TTC549 (cell line): ENCODE data around the gene SSBP2.
"Not testable (repeated sequence)": the region's sequence is repeated elsewhere in the genome, so short reads cannot be mapped to it uniquely, and the experiment has no call there.

Source experiments
- FAIRE-seq: peaks from 2 replicates; lab custom pipeline; 2012; peaks lifted over from hg19 to GRCh38; lab: Jason Lieb, UNC

The SSBP2 gene

DNA sequence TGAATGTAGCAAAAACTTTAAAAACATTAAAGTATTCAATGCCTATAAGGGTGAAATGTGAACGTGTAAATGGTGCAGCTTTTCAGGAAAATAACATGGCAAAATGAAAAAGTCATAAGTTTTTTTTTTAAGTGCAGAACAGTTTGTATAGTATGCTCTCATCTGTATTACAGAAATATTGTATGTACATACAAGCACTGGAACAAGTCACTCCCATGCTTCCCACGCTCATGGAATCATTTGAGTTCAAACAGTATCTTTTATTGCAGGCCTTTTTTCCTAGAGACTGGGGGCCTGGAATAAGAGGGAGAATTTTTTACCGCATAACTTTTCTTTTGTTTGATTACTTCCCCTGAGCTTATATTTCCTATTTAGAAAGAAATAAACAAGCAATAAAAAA is 94.1 kb downstream of the SSBP2 start:
- FAIRE-seq, result no peak

DNA sequence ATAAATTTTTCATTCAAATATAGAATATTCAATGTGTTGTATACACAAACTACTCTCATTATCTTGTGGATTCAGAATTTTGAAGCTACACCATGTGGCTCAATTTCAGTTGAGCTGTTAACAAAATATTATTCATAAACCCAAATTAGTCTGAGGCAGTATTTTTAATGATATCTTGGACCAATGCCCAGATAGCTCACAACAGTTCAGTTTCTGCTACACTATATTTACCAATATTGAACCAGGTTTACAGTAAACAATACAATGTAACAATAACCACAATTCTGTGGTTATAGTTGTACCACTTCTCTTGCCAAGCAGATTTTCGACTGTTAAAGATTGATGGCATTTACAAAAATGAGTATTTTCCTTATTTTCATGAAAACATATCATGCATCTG is 99.9 kb downstream of the SSBP2 start:
- no peak for FAIRE-seq

DNA sequence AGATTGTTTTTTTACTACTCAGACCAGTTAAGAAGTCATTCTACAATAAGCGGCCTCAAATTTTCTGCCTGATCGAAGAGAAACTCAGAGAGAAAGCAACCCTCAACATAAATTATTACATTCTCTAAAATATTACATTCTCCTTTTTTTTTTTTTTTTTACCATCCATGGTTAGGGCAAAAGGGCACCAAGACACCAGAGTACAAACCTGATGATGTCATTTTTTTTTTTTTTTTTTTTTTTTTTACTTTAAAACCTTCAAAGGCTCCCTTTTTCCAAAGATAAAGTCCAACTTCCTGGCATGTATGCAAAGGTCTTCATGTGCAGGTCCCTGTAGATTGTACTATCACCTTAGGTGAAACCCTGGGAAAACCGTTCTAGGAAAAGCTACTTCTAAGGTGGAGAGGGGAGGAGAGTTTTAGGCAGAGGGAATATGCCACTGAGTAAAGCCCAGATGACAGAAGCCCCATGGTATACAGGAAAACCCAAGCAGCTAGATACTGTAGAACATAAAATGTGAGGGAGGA is 104.4 kb downstream of the SSBP2 start:
- no peak for FAIRE-seq

DNA sequence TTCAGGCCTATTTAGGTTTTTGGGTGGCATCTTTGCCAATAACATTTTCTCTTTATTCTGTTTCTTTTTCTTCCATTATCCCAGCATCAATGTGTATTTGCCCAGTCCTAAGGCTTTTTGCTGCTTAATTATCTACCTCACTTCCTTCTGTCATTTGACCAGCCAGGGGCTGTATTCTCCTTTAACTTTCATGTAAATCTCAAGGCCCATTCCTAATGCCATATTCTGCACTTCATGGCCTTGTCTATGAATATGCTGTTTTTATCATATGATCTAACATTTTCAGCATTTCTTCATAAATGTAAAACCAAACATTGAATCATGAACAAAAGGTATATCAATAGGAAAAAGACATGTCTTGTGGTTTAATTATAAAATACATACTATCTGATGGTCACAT is 108.7 kb downstream of the SSBP2 start:
- FAIRE-seq, result no peak

DNA sequence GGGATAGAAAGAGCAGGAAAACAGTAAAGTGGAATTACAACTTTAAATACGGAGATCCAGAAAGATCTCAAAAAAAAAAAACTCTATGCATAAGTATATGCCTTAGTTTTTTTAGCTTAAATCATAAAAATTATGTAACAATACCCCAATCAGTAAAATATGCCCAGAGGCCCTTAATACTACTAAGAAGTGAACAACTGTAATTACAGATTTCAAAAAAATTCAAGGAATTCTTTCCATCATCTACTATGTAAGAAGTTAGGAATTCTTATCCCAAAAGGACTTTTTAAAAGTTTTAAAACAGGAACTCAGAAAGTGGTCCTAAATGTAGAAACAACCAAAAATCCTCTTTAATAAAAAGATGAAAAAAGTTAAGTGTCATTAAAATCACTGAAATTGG is 111.3 kb downstream of the SSBP2 start:
- FAIRE-seq, result no peak

DNA sequence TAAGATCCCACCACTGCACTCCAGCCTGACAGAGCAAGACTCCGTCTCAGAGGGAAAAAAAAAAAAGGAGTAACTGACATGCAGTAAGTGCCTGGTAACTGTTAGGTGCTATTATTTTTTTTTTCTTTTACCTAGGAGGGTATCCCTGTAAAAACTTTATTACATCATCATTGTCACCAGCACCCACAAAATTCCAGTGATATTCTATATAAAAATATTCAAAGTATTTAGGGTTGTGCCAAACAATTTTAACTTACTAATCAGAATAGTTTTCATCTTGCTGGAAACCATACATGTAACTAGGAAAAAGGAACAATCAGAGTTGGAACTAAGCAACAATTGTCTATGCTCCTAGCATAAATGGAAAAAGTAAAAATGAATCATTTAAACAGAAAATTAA is 112.4 kb downstream of the SSBP2 start:
- FAIRE-seq, result no peak

DNA sequence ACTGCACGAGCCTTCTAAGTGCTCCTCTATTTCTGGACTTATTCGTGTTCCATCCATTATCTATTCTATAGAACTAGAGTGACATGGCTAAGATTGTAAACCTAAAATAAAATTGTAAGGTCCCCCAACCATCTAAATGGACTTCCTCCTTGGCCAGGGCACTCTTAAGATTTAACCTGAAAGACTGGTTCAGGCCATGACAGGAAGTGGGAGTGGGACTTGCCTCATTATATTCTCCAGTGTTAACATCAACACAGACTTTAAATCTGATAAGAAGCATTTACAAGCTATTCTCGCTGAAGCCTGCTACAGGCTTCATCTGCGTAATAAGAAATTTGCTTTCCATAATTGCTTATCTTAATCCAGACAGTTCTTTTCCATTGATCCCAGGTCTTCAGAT is 117.0 kb downstream of the SSBP2 start:
- FAIRE-seq, result no peak

DNA sequence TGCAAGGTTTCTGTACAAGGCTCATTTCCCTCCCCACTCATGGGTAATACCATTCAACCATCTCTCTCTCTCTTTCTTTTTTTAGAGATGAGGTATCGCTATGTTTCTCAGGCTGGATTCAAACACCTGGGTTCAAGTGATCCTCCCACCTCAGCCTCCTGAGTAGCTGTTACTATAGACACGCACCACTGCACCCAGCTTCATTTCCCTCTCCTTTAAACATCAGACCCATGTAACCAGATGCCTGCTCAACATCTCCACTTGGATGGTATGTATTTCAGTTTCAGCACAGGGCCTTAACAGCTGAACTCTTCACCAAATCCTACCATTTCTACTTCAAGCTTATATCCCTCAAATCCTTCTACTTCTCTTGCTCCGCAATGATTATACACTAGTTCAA is 117.4 kb downstream of the SSBP2 start:
- no peak for FAIRE-seq

DNA sequence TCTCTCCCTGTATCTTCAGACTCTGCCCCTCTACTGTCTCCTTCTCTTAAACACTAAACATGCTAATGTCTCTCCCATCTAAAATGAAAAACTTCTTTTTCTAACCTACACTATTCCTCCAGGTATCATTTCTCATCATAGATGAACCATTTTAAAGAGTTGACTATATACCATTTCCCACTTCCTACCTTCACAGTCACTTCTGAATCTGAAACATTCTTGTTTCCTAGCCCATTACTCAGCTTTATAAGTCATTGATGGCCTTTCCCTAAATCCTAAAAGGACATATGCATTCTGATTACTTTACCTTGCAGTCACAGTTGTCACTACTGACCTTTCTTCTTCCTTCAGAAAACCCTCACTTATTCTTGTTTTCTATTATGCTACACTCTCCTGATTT is 118.2 kb downstream of the SSBP2 start:
- no peak for FAIRE-seq

DNA sequence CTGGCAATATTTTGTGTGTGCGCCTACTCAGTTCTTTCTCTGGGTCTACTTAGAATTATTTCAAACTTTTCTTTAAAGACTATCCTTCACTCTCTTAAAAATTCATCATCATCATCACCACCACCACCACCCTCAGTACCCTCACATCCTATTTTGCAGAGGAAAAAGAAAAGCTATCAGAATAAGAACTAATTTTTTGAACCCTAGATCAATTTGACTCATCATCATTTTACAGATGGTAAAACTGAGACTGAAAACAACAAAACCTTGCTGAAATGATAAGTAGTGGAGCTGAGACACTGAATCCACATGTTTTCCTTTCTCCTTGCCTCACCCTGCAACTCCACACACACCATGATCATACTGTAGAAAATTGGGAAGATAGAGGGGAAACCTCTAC is 119.3 kb downstream of the SSBP2 start:
- no peak for FAIRE-seq

DNA sequence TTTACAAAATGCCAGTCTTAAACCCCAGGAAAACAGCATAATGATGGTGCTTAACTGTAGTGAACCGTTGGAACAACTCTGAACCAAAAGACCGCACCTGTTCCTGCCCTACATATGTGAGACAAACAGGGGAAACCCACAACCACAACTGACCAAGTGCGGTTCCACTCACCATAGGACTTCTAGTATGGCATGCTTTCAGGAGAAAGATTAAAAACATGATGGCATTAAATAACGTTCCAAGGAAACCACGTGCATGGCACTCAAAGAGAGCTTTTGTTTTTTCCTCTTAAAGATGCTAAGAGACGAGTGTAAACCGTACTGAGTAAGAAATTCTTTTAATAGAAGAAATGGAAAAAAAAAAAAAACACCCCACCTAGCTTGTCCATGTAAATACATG is 119.8 kb downstream of the SSBP2 start:
- FAIRE-seq, result no peak

DNA sequence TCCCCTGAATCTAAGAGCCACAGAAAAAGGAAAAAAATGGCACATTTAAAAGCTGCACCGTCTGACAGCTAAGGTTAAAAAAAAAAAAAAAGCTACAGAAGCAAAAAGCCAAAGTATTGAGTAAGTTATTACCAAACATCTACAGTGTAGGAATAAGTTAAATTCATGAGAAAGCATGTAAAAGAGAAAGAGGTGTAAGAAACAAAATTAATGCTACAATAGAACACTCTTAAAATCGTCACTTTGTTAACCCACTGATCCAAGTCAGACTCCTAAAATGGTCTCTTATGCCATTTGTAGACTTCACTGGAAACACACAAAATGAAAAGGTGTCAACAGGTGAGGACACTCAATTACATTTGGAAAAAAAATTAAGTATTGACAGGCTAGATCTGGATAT is 120.2 kb downstream of the SSBP2 start:
- no peak for FAIRE-seq

DNA sequence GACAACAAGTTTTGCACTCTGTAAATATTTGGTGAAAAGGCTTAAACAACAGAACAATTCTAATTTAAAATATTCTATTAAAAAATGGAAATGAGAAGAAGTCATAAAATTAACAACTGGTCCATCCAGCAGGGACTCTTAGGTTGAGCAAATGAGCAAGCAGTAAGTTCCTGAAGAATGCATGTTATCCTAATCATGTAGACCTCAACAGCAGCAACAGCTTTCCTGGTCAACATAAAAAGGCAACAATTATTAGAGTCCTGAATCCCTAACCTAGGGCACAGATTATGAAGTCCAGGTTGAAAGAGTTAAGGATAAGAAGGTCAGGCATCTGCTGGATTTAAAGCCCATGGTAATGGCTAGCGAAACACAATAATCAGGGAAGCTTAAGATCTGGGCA is 120.9 kb downstream of the SSBP2 start:
- FAIRE-seq, result no peak

DNA sequence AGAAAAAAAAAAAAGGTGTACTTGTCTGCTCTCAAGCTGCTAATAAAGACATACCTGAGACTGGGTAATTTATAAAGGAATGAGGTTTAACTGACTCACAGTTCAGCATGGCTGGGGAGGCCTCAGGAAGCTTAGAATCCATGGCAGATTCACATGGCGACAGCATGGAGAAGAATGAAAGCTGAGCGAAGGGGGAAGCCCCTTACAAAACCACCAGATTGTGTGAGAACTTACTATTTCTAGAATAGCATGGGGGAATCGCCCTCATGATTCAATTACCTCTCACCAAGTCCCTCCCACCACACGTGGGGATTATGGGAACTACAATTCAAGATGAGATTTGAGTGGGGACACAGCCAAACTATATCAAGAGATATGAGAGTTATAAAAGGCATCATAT is 122.8 kb downstream of the SSBP2 start:
- not testable (repeated sequence) for FAIRE-seq

DNA sequence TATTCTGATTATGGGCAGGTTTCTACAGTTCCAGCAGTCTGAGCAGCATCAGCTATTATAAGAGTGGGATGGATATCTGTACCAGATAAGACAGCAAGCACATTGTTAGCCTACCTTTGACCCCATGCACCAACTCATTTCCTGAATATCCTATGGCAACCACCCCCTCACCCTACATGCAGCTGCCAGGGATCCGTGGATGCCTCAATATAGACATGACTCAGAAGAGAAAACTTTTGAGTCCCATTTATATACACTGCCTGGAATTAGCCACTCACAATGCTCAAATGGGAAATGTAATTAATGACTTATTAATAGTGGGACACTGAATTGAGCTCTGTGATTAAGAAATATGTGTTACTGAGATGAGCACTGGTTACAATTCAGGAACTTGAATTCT is 124.4 kb downstream of the SSBP2 start:
- no peak for FAIRE-seq

DNA sequence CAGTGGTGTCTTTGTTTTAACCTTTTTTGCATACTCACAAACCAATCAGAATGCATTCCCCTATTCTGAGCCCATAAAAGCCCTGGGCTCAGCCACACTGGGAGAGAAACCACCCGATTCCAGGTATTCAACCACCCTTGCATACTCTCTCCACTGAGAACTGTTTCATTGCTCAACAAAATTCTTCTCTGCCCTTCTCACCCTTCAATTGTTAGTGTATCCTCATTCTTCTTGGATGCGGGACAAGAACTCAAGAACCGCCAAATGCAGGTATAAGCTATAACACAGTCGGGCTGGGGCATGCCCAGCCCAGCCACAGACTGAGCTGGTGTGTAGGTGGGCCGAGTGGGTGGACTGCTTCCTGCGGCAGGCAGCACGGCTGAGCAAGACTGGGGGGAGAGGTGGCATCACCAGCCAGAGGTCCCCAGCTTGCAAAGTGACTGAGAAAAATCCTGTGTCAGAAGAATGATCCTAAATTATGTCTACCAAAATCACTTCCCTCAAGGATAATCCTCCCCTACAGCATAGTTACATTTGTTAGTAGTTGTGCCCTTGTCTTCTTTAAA is 141.0 kb downstream of the SSBP2 start:
- no peak for FAIRE-seq

DNA sequence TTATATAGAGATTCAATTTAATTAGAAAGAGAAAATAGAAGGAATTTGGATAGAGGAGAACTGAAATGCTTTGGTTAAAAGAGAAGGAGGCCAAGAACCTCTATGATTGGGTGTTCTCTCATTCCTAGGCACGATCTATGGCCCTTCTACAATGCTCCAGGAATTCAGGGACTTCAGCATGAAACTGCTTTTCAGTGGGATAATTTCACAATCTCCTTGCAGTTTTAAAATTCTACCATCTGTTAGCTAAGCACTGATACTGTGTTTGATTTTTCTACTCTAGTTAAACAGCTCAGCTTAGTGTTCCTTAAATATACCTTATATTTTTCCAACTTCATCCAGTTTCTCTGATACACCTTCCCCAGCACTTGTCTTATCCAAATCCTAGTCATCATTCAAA is 141.9 kb downstream of the SSBP2 start:
- FAIRE-seq, result no peak

DNA sequence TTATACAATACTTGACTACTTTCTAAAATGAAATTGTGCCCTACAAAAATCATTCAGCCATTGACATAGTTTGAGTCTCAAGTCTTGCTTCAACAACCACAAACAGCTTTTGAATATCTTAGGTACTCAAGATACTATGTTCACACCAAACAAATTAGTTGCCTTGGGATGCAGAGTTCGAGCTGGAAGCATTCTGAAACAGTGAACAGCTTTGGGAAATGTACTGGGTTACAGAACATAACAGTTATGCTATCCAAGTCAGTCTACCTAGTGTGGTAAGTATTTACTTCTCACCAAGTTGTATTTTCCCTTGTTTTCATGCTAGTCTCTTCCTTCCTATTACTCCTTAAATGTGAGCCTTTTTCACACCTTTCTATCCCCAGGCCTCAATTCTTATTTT is 143.2 kb downstream of the SSBP2 start:
- FAIRE-seq, result no peak

DNA sequence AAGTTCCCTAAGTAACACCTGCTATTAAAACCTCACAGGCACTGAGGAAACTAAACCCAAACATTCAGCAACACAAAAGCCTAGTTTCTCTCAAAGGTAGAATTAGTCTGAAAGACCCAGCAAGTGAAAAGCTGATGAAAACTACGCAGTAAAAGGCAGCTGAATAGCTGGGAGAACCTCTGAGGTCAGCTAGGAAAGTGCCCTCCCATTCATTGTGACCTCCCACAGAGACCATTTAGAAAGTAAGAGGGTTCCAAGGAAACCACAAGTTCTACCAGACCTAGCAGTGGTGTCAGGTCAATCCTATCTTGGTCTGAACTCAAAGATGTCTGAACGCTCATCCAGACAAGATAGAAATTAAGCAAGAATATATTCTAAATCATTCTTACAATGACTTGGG is 144.7 kb downstream of the SSBP2 start:
- no peak for FAIRE-seq

DNA sequence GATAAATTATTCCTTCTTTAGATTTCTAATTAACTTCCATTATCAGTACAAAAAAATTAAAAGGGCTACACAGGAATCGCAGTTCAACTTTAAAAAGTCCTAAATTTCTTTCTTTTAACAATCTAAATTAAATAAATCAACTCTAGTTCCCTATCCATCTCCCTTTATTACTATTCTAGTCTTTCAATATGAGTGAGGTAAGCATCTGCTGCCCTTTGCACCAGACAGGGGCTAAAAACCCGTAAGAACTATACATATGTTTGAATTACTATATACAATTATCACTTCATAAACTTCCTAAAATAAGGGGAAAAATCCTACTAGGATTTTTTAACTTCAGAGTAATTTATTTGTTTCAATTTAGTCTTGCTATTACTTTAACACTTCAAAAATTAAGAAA is 145.6 kb downstream of the SSBP2 start:
- FAIRE-seq, result no peak

DNA sequence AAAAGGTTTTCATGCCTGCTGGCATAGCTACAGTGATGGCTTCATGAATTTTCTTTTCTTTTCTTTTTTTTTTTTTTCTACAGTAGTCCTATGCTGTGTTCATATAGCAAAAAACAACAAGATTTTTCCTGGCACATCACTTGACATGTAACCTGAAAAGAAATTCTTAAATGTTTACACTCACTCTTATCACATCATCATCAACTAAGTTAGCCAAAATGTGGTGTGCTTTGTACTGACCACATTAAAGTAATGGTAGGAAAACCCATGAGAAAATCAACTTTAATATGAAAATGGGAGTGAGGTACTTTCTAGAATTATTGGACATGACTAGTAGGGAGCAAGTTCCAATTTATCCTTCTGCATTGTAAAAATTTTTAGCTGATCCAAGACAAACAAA is 146.7 kb downstream of the SSBP2 start:
- no peak for FAIRE-seq

DNA sequence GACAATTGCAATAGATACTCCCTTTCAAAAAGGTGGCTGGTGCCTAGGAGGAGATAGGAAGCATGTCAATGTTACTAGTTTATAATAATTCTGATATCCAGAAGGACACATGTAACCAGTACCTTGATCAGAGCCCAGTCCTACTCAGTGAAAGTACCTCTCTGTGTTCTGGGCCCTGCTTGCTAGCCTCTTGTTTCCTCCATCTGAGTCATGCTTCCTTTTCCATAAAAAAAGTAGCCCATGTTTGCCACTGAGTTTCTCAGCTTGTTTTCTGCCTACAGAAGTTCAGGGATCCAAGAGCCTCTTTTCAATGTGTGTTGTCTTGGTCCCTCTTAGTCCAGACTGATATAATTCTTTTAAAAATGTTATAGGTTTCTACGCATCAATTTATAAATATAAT is 149.0 kb downstream of the SSBP2 start:
- FAIRE-seq, result no peak

DNA sequence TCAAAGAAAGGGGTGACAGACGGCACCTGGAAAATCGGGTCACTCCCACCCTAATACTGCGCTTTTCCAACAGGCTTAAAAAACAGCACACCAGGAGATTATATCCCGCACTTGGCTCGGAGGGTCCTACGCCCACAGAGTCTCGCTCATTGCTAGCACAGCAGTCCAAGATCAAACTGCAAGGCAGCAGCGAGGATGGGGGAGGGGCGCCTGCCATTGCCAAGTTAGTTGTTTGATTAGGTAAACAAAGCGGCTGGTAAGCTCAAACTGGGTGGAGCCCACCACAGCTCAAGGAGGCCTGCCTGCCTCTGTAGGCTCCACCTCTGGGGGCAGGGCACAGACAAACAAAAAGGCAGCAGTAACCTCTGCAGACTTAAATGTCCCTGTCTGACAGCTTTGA is 158.8 kb downstream of the SSBP2 start:
- FAIRE-seq, result not testable (repeated sequence)

DNA sequence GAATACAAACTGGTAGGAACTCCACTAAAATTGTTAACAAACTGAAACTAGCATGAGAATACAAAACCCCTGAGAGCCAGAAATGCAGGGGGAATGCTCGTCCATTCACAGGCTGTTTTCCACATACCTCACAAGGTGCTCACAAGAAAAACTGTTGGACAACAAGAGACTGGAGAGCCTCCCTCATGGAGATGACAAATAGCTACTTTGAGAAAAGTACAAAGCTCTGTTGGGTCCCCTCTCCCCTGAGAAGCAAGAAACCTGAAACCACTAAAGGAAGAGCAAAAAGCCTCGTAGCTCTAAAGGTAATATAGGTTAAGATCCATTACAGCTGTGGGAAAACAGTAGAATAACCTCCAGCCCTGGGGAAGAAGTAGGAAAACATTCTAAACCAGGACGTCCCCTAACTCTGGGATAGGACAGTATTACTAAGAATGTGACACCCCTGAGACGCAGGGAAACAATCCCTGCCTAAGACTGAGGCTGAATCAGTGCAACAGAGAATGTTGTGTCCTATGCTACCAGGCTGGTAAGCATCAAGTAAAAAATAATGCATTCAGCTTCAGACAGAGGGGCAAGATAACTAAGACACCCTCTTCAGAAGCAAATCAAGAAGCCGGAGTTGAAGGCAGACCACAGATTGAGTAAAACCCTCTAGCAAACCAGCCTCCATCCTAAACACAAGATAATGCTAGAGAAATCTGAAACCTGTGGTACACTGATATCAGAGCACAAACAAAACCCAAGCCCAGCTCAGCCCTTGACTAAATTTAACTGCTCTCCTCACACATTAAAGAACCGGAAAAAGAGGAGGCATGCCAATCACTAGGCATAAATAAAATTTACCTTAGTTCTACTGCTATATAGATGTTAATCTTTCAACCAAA is 160.2 kb downstream of the SSBP2 start:
- no peak for FAIRE-seq
